GM21528 (cell line): ENCODE measurements around the gene CPNE1.
"Not testable (repeated sequence)": the region's sequence is repeated elsewhere in the genome, so short reads cannot be mapped to it uniquely, and the experiment has no call there.

Experiments used
- ATAC-seq: cut with Tn5 transposase; IDR thresholded peaks from one replicate; pipeline ENCODE4 v1.9.1; 2021; ENCODE audit warnings: mild to moderate bottlenecking, moderate library complexity; ENCODE audit not compliant: unreplicated experiment, low FRiP score

Gene CPNE1

DNA sequence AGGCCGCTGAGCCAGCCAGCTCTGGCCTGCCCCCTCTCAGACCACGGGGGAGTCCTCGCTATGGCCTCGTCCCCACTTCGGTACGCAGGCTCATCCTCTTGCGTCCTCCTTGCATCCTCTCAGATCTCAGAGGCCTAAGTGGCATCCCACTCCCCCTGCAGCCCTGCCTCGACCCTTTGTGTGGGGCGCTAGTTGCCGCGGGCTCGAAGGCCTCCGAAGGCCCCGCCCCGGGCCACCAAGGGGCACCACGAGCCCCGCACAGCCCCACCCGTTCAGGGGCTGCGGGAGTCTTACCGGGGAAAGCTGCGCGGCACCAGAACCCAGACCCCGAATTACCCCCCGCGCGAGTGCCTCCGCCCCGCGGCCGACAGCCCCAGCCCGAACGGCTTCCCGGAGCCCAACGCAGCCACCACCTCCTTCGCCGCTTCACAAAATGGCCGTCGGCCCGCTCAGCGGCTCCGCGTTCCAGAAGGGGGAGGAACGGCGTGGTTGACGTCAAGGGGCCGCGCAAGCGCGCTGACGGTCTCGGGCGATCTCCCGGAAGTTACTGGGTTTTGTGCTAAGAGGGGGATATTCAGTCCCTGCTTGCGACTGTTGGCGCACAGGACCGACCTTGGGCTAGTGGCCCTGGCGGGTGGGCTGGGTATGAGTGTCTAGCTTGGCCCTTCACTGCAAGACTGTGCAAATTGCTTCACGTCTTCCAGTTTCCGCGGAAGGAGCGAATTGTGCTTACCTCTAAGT, at the start of gene CPNE1, which contains the start of gene RBM12:
Gene CPNE1 (minus strand): TSS at position 435 of the 741 bp plus-strand sequence. CDS start 31,977 bp downstream, outside the sequence.
Gene RBM12 (minus strand): TSS at position 435 of the 741 bp plus-strand sequence. CDS start 9,578 bp downstream, outside the sequence.
- peak; percentile 64 for ATAC-seq

DNA sequence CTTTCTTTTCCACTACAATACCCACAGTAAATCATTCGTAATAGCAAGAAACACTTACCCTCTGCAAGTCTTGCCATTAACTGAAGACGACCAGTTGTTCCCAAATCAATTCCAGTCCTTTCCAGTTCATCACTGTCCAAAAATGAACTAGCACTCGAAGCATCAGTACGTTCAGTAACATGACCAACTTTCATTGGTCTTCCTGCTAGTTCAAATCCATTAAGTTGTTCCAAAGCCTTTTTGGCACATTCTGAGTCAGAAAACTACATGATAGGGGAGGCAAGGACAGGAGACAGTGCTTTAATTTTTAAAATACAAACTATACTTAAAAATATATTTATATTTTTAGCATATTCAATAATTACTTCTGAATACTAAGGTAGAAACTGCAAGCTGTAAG, 49.4 kb upstream of the CPNE1 start:
- no peak for ATAC-seq

DNA sequence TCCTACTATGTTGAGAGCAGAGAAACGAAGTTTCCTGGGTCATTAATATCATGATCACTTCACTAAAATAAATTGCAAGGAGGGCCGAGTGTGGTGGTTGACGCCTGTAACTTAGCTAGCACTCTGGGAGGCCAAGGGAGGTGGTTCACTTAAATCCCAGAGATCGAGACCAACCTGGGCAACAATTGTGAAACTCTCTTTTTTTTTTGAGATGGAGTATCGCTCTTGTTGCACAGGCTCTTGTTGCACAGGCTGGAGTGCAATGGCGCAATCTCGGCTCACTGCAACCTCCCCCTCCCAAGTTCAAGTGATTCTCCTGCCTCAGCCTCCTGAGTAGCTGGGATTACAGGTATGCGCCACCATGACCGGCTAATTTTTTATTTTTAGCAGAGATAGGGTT, 48.4 kb upstream of the CPNE1 start:
- ATAC-seq, result not testable (repeated sequence)

DNA sequence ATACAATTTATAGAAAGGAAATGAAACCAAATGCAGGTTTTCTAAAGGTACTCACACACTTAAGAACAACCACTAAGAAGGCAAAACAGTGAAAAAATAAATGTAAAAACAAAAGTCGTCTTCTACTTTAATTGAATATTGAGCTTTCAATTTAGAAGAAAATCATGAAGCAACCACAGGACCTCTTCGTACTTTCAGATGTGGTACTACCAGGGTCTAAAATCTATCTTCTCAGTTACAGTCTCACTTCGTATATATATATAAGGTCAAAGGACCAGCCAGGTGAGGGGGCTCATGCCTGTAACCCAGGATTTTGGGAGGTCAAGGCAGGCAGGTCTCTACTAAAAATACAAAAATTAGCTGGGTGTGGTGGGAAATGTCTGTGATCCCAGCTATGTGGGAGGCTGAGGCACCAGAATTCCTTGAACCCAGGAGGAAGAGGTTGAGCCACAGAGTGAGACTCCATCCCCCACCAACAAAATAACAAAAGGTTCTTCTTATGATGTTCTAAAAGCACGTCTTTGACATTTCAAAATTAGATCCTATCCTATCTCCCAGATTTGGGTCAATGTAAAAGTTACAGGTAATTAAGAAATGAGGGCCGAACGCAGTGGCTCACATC, 47.0 kb upstream of the CPNE1 start:
- no peak for ATAC-seq

DNA sequence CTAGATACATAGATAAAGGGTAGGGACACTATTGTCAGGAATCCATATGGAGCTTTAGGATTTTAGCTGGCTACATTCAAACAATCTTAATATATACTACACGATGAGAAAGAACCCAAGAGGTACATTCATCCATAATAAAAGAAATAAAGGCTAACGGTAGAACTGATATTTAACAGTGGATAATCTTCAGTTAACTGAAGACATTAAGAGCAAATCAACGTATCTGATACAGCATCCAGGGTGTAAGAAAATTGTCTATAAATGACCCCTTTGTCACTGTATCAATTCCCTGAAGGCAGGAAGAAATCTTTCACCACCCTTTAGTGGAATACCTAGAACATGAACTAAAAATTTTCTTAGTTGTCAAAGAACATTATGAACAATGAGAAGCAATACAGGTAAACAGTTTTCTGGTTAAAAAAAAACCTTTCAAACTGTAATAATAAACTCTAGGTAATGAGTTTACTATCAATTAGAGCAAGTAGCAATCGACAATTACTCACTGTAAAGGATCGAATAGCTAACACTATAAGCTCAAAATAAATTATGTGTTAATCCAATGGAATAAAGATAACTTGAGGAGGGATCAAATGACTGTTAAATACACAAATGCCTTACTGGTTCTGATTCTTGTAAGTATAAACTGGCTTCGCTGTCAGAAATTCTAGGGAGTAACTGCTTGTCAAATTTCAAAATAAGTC, 46.3 kb upstream of the CPNE1 start:
- no peak for ATAC-seq

DNA sequence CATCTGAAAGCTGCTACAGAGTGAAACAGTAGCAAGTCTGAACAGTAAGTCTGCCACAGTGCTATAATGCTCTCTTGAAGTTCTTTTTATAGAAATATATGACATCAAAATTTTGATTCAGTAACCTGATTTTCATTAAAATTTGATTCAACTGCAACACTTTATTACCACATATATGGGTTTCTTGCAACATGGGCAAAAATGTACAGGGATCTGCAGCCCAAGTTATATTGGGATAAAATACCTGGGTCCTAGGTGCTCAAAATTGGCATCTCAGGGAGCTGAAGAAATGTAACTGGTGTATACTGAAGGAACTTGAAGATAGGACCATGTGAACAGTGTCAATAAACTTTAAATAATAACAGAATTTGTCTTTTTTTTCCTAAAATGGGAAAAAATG, 45.3 kb upstream of the CPNE1 start:
- no peak for ATAC-seq

DNA sequence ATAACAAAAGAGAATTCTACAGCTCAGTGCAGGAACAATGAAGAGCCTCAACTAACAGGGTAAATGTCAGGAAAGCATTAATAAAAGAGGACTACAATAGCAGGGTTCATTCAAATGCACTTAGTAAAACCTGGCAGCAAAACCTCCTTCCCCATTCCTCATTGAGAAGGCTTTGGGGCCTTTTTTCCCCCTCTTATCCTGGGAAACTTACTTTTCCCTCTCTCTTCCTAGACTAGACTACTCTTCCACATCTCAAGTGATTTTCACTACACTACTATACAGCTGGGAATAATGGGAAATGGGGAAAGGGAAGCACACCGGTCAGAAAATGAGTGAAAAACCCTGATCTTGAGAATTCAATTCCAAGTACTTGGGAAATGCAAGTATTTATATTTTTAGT, 44.6 kb upstream of the CPNE1 start:
- no peak for ATAC-seq

DNA sequence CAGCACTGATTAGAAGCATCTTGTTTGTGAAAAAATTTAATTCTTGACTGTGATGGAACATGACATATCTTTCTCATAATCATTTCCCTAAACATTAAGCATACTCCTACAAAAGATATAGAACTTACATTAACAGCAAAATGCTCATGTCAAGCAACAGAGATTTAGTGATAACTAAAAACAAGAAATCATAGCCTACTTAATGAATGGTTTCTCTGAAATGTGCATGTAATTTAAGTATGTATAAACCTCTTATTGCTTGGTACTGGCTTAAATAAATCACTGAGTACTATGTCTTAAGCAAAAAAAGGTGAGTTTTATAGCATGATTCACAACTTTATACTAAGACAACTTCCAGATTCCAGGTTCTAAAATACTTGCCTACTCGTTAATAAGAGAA, 43.8 kb upstream of the CPNE1 start:
- no peak for ATAC-seq

DNA sequence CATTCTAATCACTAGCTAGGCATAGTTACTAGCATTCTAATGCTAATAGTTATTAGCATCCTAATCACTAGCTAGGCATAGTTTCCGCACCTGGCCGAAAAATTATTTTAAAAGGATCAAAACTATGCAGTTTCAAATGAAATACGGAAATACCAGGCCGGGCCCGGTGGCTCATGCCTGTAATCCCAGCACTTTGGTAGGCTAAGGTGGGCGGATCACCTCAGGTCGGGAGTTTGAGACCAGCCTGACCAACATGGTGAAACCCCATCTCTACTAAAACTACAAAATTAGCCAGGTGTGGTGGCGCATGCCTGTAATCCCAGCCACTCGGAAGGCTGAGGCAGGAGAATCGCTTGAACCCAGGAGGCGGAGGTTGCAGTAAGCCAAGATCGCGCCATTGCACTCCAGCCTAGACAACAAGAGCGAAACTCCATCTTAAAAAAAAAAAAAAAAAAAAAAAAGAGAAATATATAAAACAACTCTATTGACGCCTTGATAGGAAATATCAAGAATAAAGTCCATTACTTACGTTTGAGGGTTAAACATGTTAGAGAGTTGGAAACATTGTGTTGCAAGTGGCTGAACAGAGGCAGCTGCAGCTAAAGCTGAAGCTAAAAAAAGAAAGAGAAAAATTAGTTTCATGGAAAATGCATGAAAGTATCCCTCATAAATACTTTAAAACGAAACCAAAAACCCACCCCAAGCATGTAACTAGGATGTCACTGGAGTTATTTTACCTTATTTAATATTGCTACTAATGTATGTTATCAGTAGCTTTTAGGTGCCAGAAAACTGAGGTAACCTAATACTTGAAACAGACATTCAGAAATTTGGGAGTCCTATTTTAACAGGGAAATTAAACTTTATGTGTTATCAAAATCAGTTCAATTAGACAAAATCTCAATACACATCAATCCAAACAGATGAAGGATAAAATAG, 42.2 kb upstream of the CPNE1 start:
- ATAC-seq, result not testable (repeated sequence)

DNA sequence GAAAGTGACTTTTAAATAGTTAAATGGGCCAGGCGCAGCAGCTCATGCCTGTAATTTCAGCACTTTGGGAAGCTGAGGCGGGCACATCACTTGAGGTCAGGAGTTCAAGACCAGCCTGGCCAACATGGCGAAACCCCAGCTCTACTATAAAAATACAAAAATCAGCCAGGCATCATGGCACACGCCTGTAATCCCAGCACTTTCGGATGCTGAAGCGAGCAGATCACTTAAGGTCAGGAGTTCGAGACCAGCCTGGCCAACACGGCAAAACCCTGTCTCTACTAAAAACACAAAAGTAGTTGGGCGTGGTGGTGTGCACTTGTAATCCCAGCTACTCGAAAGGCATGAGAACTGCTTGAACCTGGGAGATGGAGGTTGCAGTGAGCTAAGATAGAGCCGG, 41.2 kb upstream of the CPNE1 start:
- not testable (repeated sequence) for ATAC-seq

DNA sequence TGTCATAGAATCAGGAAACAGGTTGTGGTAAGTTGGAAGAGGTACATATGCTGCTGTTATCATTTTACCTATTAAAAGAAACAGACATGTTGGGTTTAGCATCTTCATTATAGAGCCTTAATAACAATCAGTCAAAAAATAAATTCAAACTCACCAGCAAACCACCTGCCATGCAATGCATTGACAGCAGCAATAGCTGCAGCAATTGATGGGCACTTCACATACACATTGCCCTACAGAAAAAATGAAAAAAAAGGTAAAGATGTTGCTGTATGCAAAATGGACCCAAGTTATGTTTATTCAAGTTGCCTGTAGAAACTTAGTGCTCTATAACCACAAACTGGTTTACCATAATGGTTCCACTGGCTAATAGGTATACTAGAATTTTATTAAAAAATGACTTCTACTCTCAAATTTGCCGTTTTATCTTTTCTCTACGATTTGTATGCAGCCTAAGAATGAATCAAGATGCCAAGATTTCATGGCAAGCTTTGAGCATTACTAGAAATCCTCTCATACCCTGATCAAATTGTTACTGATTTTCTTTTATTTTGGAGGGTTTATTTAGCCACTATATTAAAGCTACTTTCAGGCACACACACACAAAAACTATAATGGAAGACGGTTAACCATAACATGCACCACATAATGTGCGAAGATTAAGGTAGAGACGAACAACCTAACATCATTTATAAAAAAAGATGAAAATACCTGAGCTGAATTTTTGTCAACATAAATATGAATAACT, 40.0 kb upstream of the CPNE1 start:
- ATAC-seq, result no peak

DNA sequence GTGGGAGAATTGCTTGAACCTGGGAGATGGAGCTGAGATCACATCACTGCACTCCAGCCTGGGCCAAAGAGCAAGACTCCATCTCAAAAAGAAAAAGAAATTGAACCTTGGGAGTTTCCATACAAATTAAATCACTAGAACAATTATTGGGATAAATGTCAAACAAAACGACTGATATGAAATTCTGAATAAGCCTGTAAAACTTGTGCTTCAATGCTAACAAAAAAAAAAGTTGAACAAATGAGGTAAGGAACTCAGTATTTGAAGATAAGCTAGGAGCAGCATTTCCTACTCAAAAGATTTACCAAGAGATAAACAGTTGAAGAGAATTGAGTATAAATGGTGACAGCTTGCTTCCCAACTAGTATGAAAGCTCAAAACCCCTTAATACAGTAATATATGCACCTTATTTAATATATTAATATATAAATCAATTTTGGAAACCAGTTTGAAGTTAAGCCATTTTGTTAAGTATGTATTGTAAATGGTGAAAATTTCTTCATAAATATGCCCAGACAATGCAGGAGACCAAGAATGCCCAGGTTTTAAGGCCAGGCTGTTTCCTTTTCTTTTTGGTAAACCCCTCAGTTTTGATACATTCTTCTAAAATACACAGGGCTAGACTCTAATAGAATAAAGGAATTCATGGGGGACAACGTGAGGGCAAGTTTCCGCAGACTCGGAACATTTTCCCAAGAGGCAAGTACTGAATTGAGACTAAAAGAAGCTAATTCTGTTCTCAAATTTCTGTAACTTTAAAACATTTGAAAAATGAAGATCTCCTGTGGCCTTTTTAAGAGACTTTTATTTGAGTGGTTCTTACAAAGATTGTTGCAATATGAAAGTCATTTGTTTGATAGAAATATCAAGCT, 38.4 kb upstream of the CPNE1 start:
- ATAC-seq, result no peak

DNA sequence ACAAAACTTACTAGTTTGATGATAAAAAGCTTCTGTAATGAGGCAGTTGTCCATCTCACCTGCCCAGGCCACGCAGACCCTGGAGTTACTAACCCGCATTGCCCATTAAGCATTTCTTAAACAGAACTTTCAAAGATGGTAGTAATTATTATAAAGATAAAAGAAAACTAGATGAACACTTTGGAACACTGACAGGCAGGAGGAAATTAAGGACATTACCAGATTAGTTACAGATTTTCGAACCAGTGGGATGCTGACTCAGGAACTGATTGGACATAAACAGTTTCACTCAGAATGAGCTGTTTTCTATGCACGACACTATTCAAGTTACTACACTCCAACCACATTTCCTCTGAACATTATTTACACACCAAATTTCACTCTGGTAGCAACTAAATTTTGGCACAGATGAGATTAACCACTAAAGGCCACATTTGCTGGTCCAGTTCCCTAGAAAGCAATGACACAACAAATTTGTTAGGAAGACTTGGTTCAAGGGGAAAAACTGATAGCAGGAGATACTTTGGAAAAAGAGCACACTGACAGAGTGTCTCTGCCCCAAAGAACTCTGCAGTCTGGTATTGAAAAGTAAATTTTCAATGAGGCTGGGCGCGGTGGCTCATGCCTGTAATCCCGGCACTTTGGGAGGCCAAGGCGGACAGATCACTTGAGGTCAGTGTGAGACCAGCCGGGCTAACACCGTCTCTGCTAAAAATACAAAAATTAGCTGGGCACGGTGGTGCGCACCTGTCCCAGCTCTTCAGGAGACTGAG, 37.5 kb upstream of the CPNE1 start:
- ATAC-seq, result no peak

DNA sequence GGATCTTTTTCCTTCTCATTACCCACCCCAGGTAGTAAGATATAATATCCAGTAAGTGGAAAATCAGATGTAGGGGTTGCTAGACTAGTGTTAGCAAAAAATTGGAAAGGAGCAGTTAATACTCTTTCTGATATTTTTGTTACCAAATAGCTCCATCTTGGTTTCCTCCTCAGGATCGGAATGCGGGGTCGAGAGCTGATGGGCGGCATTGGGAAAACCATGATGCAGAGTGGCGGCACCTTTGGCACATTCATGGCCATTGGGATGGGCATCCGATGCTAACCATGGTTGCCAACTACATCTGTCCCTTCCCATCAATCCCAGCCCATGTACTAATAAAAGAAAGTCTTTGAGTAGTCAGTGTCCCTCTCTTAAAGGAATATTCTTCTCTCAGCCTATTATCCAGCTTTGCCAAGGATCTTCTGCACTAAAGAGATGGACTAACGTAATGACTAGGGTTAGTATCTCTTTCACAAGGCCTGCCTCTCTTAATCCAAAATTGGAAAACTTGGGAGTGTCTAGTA, 36.0 kb upstream of the CPNE1 start:
- no peak for ATAC-seq

DNA sequence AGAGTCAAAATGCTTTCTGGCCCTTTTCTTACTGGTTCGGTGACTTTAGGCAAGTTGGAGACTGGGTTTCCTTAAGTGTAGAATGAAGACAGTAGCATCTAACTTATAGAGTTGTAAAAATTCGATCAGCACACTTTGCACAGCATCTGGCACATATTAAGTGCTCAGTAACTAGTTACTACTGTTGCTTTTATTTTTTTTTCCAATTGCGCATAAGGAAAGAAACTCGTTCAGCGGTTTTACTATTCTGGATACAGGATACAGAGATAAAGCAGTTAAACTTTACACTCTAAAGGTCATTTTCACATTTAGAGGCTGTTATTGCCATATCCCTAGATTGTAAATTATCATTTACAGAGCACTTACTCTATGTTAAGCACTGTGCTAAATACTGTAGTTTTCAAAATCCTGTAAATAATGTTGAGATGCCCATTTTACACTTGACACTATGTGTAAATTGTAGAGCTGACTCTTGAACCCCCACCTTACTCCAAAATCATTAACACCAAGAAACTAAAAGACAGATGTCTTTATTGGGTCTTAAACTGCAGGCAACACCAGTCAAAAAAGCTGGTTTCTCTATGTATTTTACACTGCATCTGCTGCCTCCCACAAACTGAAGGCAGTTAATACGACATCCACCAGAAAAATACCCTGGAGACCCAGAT, 35.4 kb upstream of the CPNE1 start:
- ATAC-seq, result no peak

DNA sequence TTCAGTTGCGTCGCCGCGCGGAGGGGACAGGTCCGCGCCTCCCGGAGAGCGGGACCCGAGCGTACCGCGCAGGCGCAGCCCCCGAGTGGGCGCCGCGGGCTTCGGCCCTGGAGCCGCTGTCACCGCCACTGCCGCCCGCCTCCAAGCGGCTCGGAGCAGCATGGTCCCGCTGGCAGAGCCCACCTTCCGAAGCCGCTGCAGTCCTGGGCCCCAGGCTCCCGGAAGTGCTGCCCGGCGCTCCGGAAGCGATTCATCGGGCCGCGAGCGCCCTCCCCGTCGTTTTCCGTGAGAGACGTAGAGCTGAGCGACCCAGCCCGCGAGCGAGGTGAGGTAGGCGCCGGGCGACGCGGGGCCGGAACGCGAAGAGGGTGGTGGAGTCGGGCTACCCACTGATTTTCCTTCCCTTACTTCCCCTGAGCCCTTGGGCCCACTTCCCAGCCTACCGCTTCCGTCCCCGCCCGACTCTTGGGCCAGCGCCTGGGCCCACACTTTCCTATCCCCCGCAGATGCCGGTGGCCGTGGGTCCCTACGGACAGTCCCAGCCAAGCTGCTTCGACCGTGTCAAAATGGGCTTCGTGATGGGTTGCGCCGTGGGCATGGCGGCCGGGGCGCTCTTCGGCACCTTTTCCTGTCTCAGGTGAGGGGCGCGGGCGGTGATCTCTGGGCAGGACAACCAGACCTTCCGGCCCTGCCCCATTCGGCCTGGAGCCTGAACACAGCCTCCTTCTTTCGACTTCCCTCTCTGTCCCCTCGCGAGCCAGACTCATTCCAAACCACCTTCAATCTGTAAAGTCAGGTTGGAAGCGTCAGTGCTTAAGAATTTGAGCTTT, 34.6 kb upstream of the CPNE1 start, which contains the start of the genes NFS1 and ROMO1:
Gene NFS1 (minus strand): TSS at position 226 of the 830 bp plus-strand sequence. CDS start 64 bp downstream, at position 162.
Gene ROMO1 (plus strand): TSS at position 279 of the 830 bp plus-strand sequence. CDS start 228 bp downstream, at position 507.
- peak; percentile 79 for ATAC-seq
